Measurements from ENCODE around the gene GTF2E1.

DNA sequence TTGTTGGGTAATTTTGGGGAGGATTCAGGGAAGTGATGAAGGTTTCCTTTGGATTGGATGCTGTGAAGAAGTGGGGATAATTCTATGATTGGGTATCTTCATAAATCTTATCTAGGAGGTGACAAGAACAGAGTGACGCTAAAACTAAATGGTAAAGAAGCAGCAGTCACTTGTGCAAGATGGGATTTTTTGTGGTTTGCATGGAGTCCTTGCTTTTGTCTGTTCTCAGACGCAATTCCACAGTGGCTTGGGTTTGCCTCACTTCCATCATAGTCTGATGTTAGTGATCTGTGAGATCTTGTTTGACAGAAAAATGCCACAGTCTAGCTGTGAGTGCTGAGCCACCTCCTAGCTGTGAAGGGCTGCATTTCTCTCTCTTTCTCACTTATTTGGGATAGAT is 26.9 kb downstream of the GTF2E1 start:
- TF ChIP-seq CTCF (IDR thresholded peaks at IDR 0.05) (no peak), POLR2A (IDR thresholded peaks at IDR 0.05) (no peak)

Data from thyroid gland (tissue), 4 donors.